ENCODE measurements around the gene MPG. TPM values are rescaled to one million over a fixed set of nuclear protein-coding genes. Genes with fewer than 3 reads are reported as not detected.

The MPG gene
- total RNA-seq, 1 experiment from 2014 or later: 41.1 TPM

GRCh38 chr16:55571-56136, 22.4 kb upstream of the MPG start:
- Mint-ChIP-seq H3K27me3 (ENCODE audit: insufficient read depth, unreplicated experiment) (no peaks in the 10 kb centered on the region), H3K4me1 (ENCODE audit: low read depth, unreplicated experiment) (no peaks in the 10 kb centered on the region), H3K27ac (ENCODE audit: unreplicated experiment) (no peak overlapping the region), H3K36me3 (ENCODE audit: insufficient read depth, unreplicated experiment) (peaks cover 44% of the 10 kb centered on the region), H3K9me3 (ENCODE audit: unreplicated experiment) (no peaks in the 10 kb centered on the region), H3K4me3 (ENCODE audit: unreplicated experiment) (peak overlapping the region; percentile 99)
- Histone ChIP-seq H3K4me1 (no peaks in the 10 kb centered on the region), H3K27me3 (replicated peaks; ENCODE audit: control insufficient read depth, insufficient read depth, low read length) (no peaks in the 10 kb centered on the region), H3K4me3 (ENCODE audit: low read depth, low read length) (no peak overlapping the region), H3K36me3 (ENCODE audit: control insufficient read depth, insufficient read depth, low read length) (peaks cover 3% of the 10 kb centered on the region), H3K9me3 (no peaks in the 10 kb centered on the region)
- TF ChIP-seq CTCF (IDR thresholded peaks at IDR 0.05; ENCODE audit: insufficient read depth in 1 of 2, low read depth in 1 of 2, low read length in 1 of 2, severe bottlenecking in 1 of 2, unreplicated experiment in 1 of 2): no peak
- POLR2A ChIA-PET: no interaction called here
- CTCF ChIA-PET: no interaction called here
- no TSS peak for BruUV-seq (replicated peaks)
- intact Hi-C loops (cut with micrococcal nuclease; ENCODE audit: unreplicated experiment): no loop called here
- DNase-seq: peak in 1 of 2 experiments; percentile 22

GRCh38 chr16:56231-56927, 21.6 kb upstream of the MPG start:
- POLR2A ChIA-PET: no interaction called here
- H3K27me3 Mint-ChIP-seq (ENCODE audit: insufficient read depth, unreplicated experiment): no peaks in the 10 kb centered on the region
- Histone ChIP-seq H3K36me3 (ENCODE audit: control insufficient read depth, insufficient read depth, low read length) (peaks cover 3% of the 10 kb centered on the region), H3K4me3 (ENCODE audit: low read depth, low read length) (no peak overlapping the region), H3K9me3 (no peaks in the 10 kb centered on the region), H3K27me3 (replicated peaks; ENCODE audit: control insufficient read depth, insufficient read depth, low read length) (no peaks in the 10 kb centered on the region), H3K4me1 (no peaks in the 10 kb centered on the region)
- no peak for DNase-seq
- no peaks in the 10 kb centered on the region for H3K4me1 Mint-ChIP-seq (ENCODE audit: low read depth, unreplicated experiment)
- BruUV-seq (replicated peaks): no TSS peak
- no peak overlapping the region for H3K4me3 Mint-ChIP-seq (ENCODE audit: unreplicated experiment)
- no peak for TF ChIP-seq CTCF (IDR thresholded peaks at IDR 0.05; ENCODE audit: insufficient read depth in 1 of 2, low read depth in 1 of 2, low read length in 1 of 2, severe bottlenecking in 1 of 2, unreplicated experiment in 1 of 2)
- intact Hi-C loops (cut with micrococcal nuclease; ENCODE audit: unreplicated experiment): no loop called here
- peaks cover 45% of the 10 kb centered on the region for H3K36me3 Mint-ChIP-seq (ENCODE audit: insufficient read depth, unreplicated experiment)
- H3K9me3 Mint-ChIP-seq (ENCODE audit: unreplicated experiment): no peaks in the 10 kb centered on the region
- CTCF ChIA-PET: no interaction called here
- H3K27ac Mint-ChIP-seq (ENCODE audit: unreplicated experiment): no peak overlapping the region

- H3K4me3 ChIP-seq (ENCODE audit: low read depth, low read length): no peak overlapping the region
- H3K9me3 ChIP-seq: no peaks in the 10 kb centered on the region
- H3K4me1 ChIP-seq: no peaks in the 10 kb centered on the region
- ChIA-PET POLR2A (no interaction called here), CTCF (interaction anchor here (1.0 kb wide), 1 partner anchor 8 kb away, joined by 3 read pairs; no protein-coding TSS in a partner anchor)
- H3K9me3 Mint-ChIP-seq (ENCODE audit: unreplicated experiment): no peaks in the 10 kb centered on the region
- intact Hi-C loops (cut with micrococcal nuclease; ENCODE audit: unreplicated experiment): no loop called here
- H3K4me1 Mint-ChIP-seq (ENCODE audit: low read depth, unreplicated experiment): no peaks in the 10 kb centered on the region
- TF ChIP-seq CTCF (IDR thresholded peaks at IDR 0.05; ENCODE audit: insufficient read depth in 1 of 2, low read depth in 1 of 2, low read length in 1 of 2, severe bottlenecking in 1 of 2, unreplicated experiment in 1 of 2): no peak
- BruUV-seq (replicated peaks): no TSS peak
- H3K27ac Mint-ChIP-seq (ENCODE audit: unreplicated experiment): peak overlapping the region; percentile 2
- peaks cover 48% of the 10 kb centered on the region for H3K36me3 Mint-ChIP-seq (ENCODE audit: insufficient read depth, unreplicated experiment)
- H3K27me3 ChIP-seq (replicated peaks; ENCODE audit: control insufficient read depth, insufficient read depth, low read length): no peaks in the 10 kb centered on the region
- H3K27me3 Mint-ChIP-seq (ENCODE audit: insufficient read depth, unreplicated experiment): no peaks in the 10 kb centered on the region
- H3K4me3 Mint-ChIP-seq (ENCODE audit: unreplicated experiment): no peak overlapping the region
- DNase-seq: no peak
- peaks cover 3% of the 10 kb centered on the region for H3K36me3 ChIP-seq (ENCODE audit: control insufficient read depth, insufficient read depth, low read length)
These were observed 20.3 kb upstream of the MPG start for GRCh38 chr16:57711-58110.
